Heart right ventricle (tissue), 16 donors: ENCODE measurements around the gene HTR1D. TPM values are rescaled to one million over a fixed set of nuclear protein-coding genes. Genes with fewer than 3 reads are reported as not detected.
"Not testable (repeated sequence)": the region's sequence is repeated elsewhere in the genome, so short reads cannot be mapped to it uniquely, and the experiment has no call there.

ENCODE experiments used
- ATAC-seq, 8 donors: fragments of 200-7000 bp; cut with Tn5 transposase; one replicate each; pipeline ENCODE4 v1.9.1; 2020; ENCODE audit warnings: mild to moderate bottlenecking in 8 of 8, moderate library complexity in 8 of 8, moderate number of reproducible peaks in 1 of 8
- DNase-seq, 2 donors: peaks; one replicate each; pipeline ENCODE4 v3.0.0-alpha.2; 2020
- H3K27ac ChIP-seq, 10 donors: fragments of 200-600 bp; sonication (generic) in 2 of 10; one replicate each; pipeline versions ENCODE4 v1.5.0 to v1.8.0; 2020 to 2022; ENCODE audit warnings: mild to moderate bottlenecking in 3 of 10
- H3K27me3 ChIP-seq, 7 donors: fragments of 200-600 bp; one replicate each; pipeline ENCODE4 v1.8.0; 2021 to 2022; ENCODE audit warnings: mild to moderate bottlenecking in 2 of 7
- H3K36me3 ChIP-seq, 9 donors: fragments of 200-600 bp; sonication (generic) in 1 of 9; one replicate each; pipeline versions ENCODE4 v1.5.0 to v1.8.0; 2020 to 2022; ENCODE audit warnings: mild to moderate bottlenecking in 2 of 9
- H3K4me1 ChIP-seq, 9 donors: fragments of 200-600 bp; sonication (generic) in 1 of 9; one replicate each; pipeline versions ENCODE4 v1.5.0 to v1.8.0; 2020 to 2022; ENCODE audit warnings: mild to moderate bottlenecking in 4 of 9
- H3K4me3 ChIP-seq, 10 donors: fragments of 200-600 bp; sonication (generic) in 2 of 10; one replicate each; pipeline versions ENCODE4 v1.5.0 to v1.8.0; 2020 to 2022; ENCODE audit warnings: mild to moderate bottlenecking in 7 of 10, moderate library complexity in 2 of 10
- H3K9me3 ChIP-seq, 11 donors: fragments of 200-600 bp in 10 of 11; sonication (generic) in 2 of 11; one replicate each; pipeline versions ENCODE4 v1.5.0 to v1.8.0; 2013 to 2022; ENCODE audit warnings: mild to moderate bottlenecking in 2 of 11, control low read depth in 1 of 11, moderate library complexity in 1 of 11
- WGBS, 2 donors: extraction: QIAGEN DNeasy Blood & Tissue Kit; methylation state at CpG; one replicate each; pipeline ENCODE4 v1.1.7; 2013; ENCODE audit warnings: inconsistent platforms in 1 of 2; 5-methylcytosine and 5-hydroxymethylcytosine counted together
- intact Hi-C, 10 donors: fragments of 100-400 bp; cut with DNase I; formaldehyde crosslinking; loops; one replicate each; pipeline versions ENCODE4 v1.11.1 to v1.14.2; 2022
- polyA plus RNA-seq, 2 donors: library from polyadenylated mRNA; stranded (reverse); fragments of 200-250 nt; gene quantifications; one replicate each; pipeline ENCODE4 v1.2.3, GENCODE V29; 2013
- total RNA-seq, 10 donors: library from RNA; stranded (reverse); fragmentation: NEBNext Ultra II Directional in 3 of 10; extraction: Animal tissue kit (Norgen Biotek cat#: 25700) in 3 of 10; gene quantifications; one replicate each; pipeline versions ENCODE4 v1.2.1 to v1.2.4, GENCODE V29; 2021 to 2023
- TF ChIP-seq, protein P1 (sequence below), 9 donors: fragments of 200-600 bp; sonication (generic) in 2 of 9; IDR thresholded peaks; one replicate each; pipeline versions ENCODE4 v1.5.0 to v1.8.0; 2021 to 2022; ENCODE audit warnings: antibody characterized with exemption in 9 of 9, mild to moderate bottlenecking in 5 of 9, moderate library complexity in 1 of 9
- donor health status: Arrhythmogenic right ventricular cardiomyopathy.
- donor health status: ischemic (EF 13 %, LVEDD 7.1; RV severe dilation, severe dysfunction).
- donor health status: healthy with polysubstance abuse.
- donor health status: DM: no; HTN: yes; CAD: no.
- donor health status: DM: no; HTN: no; CAD: no.
- donor health status: ischemic (EF 25% LVEDD 6.9; RV normal size, moderate dysfunction).
- donor health status: ischemic (EF 25% LVEDD 5.7; RV mildly dilated, moderate dysfunction).
- donor health status: healthy.
- donor health status: DM: yes; HTN: yes; CAD: no.
- donor health status: Ischemic cardiomyopathy.
- donor health status: ischemic (EF 35%, LVEDD 5.7; RV mildly dilated, moderate dysfunction).
- donor health status: nonischemic (EF 11% LVEDD 7.7; RV severe dilation, severe dysfunction).
- donor health status: DM: yes; HTN: yes; CAD: no.
- donor health status: PGD.
- donor health status: ischemic (EF 29% LVEDD 5.4; RV normal size, mild dysfunction).
- donor health status: nonischemic (EF 23%, LVEDD 6.1; RV moderate dilation, normal function).

Gene HTR1D
- total and polyA plus RNA-seq, 12 donors: 0.01 to 0.07 TPM; not detected in 10

DNA sequence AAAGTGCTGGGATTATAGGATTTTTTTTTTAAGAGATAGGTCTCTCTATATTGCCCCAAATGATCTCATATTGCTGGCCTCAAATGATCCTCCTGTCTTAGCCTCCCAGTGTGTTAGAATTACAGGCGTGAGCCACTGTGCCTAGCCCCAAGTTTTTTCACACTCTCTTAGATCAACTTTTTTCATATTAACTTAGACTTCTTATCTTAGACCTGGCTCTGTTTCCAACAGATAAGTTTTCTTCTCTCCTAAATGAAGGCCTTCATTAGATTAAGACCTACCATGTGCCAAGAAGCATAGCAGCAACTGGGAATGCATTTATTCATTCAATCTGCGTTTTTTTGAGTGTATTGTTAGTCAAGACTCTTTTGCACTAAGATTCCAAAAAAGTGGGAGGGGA is 20.2 kb upstream of the HTR1D start:
- no peak for ATAC-seq
- Histone ChIP-seq H3K27me3 (peaks cover 0 to 5% (median 0%) of the 10 kb centered on the region in 7 donors), H3K4me1 (no peaks in the 10 kb centered on the region), H3K4me3 (no peak overlapping the region), H3K9me3 (no peaks in the 10 kb centered on the region), H3K27ac (no peak overlapping the region), H3K36me3 (no peaks in the 10 kb centered on the region)
- 88 to 95% methylated on average over 2 of the region's 2 CpGs for WGBS, 2 donors
- intact Hi-C loops: no loop called here
- TF ChIP-seq, protein P1, sequence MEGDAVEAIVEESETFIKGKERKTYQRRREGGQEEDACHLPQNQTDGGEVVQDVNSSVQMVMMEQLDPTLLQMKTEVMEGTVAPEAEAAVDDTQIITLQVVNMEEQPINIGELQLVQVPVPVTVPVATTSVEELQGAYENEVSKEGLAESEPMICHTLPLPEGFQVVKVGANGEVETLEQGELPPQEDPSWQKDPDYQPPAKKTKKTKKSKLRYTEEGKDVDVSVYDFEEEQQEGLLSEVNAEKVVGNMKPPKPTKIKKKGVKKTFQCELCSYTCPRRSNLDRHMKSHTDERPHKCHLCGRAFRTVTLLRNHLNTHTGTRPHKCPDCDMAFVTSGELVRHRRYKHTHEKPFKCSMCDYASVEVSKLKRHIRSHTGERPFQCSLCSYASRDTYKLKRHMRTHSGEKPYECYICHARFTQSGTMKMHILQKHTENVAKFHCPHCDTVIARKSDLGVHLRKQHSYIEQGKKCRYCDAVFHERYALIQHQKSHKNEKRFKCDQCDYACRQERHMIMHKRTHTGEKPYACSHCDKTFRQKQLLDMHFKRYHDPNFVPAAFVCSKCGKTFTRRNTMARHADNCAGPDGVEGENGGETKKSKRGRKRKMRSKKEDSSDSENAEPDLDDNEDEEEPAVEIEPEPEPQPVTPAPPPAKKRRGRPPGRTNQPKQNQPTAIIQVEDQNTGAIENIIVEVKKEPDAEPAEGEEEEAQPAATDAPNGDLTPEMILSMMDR (IDR thresholded peaks at IDR 0.05): no peak
- DNase-seq: no peak

DNA sequence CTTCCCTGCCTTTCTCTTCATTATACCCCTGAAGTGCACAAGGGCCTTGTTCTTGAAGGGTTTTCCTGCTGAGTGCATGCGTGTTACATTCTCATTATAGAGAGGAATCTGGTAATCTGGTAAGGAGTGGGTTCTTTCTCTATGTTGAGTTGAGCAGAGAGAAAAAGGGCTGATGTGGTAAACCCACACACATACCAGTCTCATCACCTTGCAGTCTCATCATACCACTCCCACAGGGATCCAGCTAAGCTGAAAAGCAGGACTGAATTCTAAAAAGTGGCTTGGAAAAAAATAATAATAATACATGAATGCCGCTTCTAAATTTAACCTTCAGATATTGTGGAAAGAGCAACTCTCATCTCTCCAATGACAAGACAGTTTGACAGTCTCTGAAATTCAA is 10.5 kb upstream of the HTR1D start:
- intact Hi-C loops: loop anchor here in 2 of 10 donors (5.0 to 10.0 kb wide), 2 partner anchors 39 to 47 kb away; no protein-coding TSS in a partner anchor
- no peak for ATAC-seq
- peaks cover 0 to 7% (median 3%) of the 10 kb centered on the region in 7 donors for H3K27me3 ChIP-seq
- H3K27ac ChIP-seq: no peak overlapping the region
- H3K36me3 ChIP-seq: no peaks in the 10 kb centered on the region
- 83 to 91% methylated on average over 2 of the region's 2 CpGs for WGBS, 2 donors
- TF ChIP-seq, protein P1 (IDR thresholded peaks at IDR 0.05): no peak
- peaks cover 0 to 17% (median 7%) of the 10 kb centered on the region in 9 donors for H3K4me1 ChIP-seq
- DNase-seq: no peak
- no peak overlapping the region for H3K4me3 ChIP-seq
- H3K9me3 ChIP-seq: peaks cover 0 to 7% (median 0%) of the 10 kb centered on the region in 11 donors

DNA sequence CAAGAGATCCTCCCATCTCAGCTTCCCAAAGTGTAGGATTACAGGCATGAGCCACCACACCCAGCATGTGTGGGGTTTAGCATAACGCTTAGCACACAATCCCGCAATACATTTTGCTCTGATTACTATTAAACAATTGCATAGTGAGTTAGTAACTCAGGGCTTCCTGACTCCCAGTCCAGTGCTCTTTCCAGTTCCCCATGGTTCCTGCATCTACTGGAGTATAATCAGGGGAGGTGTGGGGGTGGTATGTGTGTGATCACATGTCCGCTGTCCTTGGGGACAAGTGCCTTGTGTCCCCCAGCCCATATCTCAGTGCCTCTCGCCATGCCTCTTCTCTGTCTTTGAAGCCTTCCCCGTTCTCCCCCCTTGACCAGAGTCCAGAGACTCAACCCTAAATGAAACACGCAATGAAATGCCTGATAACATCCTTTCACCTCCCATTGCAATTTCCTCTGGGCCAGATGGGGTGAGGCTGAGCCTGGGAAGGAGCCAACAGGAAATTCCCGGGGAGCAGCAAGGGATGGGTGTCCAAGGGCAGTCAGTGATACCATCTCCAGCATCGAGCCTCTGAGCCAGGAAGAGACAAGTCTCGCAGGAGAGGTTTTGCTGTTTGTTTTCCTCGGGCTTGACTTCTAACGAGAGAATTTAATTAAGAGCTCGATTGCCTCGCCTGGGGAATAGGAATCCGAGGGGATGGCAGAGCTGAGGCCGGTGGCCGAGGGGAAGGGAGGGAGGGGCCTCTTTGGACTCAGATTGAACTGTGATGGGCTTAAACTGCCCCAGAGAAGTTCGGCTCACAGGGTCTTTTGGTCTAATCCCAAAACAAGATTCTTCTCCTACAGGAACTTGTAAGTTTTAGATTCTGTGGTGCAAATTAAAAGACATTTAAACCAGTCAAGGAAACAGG is 7.7 kb upstream of the HTR1D start:
- peak; percentile 39 to 42 for DNase-seq

DNA sequence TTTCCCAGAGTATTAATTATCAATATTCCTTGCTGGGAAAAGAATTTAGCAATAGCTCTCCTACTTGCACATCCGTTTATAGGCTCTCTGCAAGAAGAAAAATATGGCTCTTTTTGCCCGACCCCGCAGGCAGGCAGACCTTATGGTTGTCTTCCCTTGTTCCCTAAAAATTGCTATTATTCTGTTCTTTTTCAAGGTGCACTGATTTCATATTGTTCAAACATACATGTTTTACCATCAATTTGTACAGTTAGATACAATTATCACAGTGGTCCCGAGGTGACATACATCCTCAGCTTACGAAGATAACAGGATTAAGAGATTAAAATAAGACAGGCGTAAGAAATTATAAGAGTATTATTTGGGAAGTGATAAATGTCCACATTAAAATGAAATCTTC is 6.7 kb upstream of the HTR1D start:
- H3K9me3 ChIP-seq, H3K27ac ChIP-seq, ATAC-seq, DNase-seq, H3K36me3 ChIP-seq, H3K4me3 ChIP-seq: not testable (repeated sequence)
- Histone ChIP-seq H3K27me3 (peaks cover 0 to 16% (median 4%) of the 10 kb centered on the region in 7 donors), H3K4me1 (peaks cover 0 to 17% (median 7%) of the 10 kb centered on the region in 9 donors)
- 76 to 86% methylated on average over 6 of the region's 6 CpGs for WGBS, 2 donors
- intact Hi-C loops: loop anchor here in 1 of 10 donors (10.0 kb wide), 1 partner anchor 51 kb away; no protein-coding TSS in a partner anchor

More for the DNA sequence above, 7.7 kb upstream of the HTR1D start:
- TF ChIP-seq, protein P1 (IDR thresholded peaks at IDR 0.05): no peak
- peak overlapping the region in 2 of 10 donors; percentile 6 to 8 for H3K4me3 ChIP-seq
- H3K27ac ChIP-seq: peak overlapping the region in 7 of 10 donors; percentile 26 to 74 (median 55)
- peaks cover 0 to 7% (median 4%) of the 10 kb centered on the region in 7 donors for H3K27me3 ChIP-seq
- peaks cover 0 to 17% (median 7%) of the 10 kb centered on the region in 9 donors for H3K4me1 ChIP-seq
- 20 to 25% methylated on average over 17 of the region's 17 CpGs for WGBS, 2 donors
- H3K9me3 ChIP-seq: peaks cover 0 to 7% (median 0%) of the 10 kb centered on the region in 11 donors
- H3K36me3 ChIP-seq: no peaks in the 10 kb centered on the region
- peak; percentile 28 to 92 (median 84) for ATAC-seq
- intact Hi-C loops: loop anchor here in 2 of 10 donors (5.0 to 10.0 kb wide), 2 partner anchors 42 to 50 kb away; no protein-coding TSS in a partner anchor

DNA sequence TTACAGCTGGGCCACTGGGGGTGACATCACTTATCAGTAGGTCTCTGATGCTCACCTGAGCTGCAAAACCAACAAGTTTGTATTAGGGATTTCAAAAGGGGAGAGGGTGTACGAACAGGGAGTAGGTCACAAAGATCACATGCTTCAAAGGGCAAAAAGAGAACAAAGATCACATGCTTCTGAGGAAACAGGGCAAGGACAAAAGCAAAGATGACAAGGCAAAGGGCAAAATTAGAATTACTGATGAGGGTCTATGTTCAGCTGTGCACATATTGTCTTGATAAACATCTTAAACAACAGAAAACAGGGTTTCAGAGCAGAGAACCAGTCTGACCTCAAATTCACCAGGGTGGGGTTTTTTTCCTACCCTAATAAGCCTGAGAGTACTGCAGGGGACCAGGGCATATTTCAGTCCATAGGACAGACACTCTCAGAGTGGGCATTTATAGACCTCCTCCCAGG is 6.2 kb upstream of the HTR1D start:
- ATAC-seq, DNase-seq, H3K36me3 ChIP-seq, H3K9me3 ChIP-seq, H3K27ac ChIP-seq, H3K4me3 ChIP-seq: not testable (repeated sequence)
- intact Hi-C loops: loop anchor here in 1 of 10 donors (10.0 kb wide), 1 partner anchor 51 kb away; no protein-coding TSS in a partner anchor
- WGBS, 2 donors: 74 to 90% methylated on average over 1 of the region's 1 CpG
- Histone ChIP-seq H3K4me1 (peaks cover 0 to 17% (median 7%) of the 10 kb centered on the region in 9 donors), H3K27me3 (peaks cover 0 to 20% (median 7%) of the 10 kb centered on the region in 7 donors)
